SK-N-SH (cell line): Measurements from ENCODE around the gene STX11. TPM values are rescaled to one million over a fixed set of nuclear protein-coding genes. Genes with fewer than 3 reads are reported as not detected.

Source experiments
- CTCF ChIA-PET: fragments of 300-600, 350-600 bp; formaldehyde crosslinking; extraction: SDS; loops from one replicate; lab custom pipeline; 2021; lab: Yijun Ruan, JAX
- POLR2A ChIA-PET: fragments of 350-600 bp; sonication (Branson Sonifier 250); formaldehyde crosslinking; extraction: SDS; loops from one replicate; lab custom pipeline; 2020; ENCODE audit warnings: antibody characterized with exemption, inconsistent platforms; lab: Yijun Ruan, JAX
- DNase-seq: peaks from one replicate; pipeline ENCODE4 v3.0.0; 2012
- H2AFZ ChIP-seq: fragments of 200-600 bp; sonication (generic); 2 replicates; pipeline ENCODE4 v1.8.1; 2016; ENCODE audit warnings: antibody characterized with exemption, mild to moderate bottlenecking, low read depth
- H3F3A ChIP-seq: fragments of 200-600 bp; sonication (generic); replicated peaks from 2 replicates; pipeline ENCODE3; 2016; ENCODE audit warnings: antibody characterized with exemption, mild to moderate bottlenecking; ENCODE audit not compliant: insufficient read depth
- H3K27ac ChIP-seq, 2 experiments: fragments of 200-500 bp in 1 of 2; fragments of 200-600 bp in 1 of 2; sonication (Bioruptor generic) in 1 of 2; sonication (generic), shearing (Covaris generic) in 1 of 2; 2 replicates each; pipeline versions ENCODE4 v1.5.1 to v1.6.1; 2014 to 2016; ENCODE audit warnings: low read depth in 2 of 2, inconsistent platforms in 1 of 2, low read length in 1 of 2, mild to moderate bottlenecking in 1 of 2, mixed read lengths in 1 of 2
- H3K27me3 ChIP-seq: fragments of 200-600 bp; sonication (generic), shearing (Covaris generic); 2 replicates; pipeline ENCODE4 v1.6.1; 2016; ENCODE audit warnings: mixed run types; ENCODE audit not compliant: insufficient read depth
- H3K36me3 ChIP-seq, 2 experiments: fragments of 200-500 bp in 1 of 2; fragments of 200-600 bp in 1 of 2; sonication (Bioruptor generic) in 1 of 2; sonication (generic) in 1 of 2; replicated peaks in 1 of 2; 2 replicates each; pipeline versions ENCODE3 to v1.5.1; 2014 to 2016; ENCODE audit warnings: low read length in 1 of 2, mild to moderate bottlenecking in 1 of 2; ENCODE audit not compliant: insufficient read depth in 2 of 2, control insufficient read depth in 1 of 2
- H3K4me1 ChIP-seq, 2 experiments: fragments of 200-500 bp in 1 of 2; fragments of 200-600 bp in 1 of 2; sonication (Bioruptor generic) in 1 of 2; sonication (generic), shearing (Covaris generic) in 1 of 2; 2 replicates each; pipeline versions ENCODE4 v1.5.1 to v1.6.1; 2014 to 2016; ENCODE audit warnings: low read depth in 1 of 2, low read length in 1 of 2, mixed run types in 1 of 2; ENCODE audit not compliant: insufficient read depth in 2 of 2, control insufficient read depth in 1 of 2
- H3K4me2 ChIP-seq: fragments of 200-600 bp; sonication (generic), shearing (Covaris generic); 2 replicates; pipeline ENCODE4 v1.6.1; 2017; ENCODE audit warnings: mixed run types
- H3K4me3 ChIP-seq, 2 experiments: fragments of 200-500 bp in 1 of 2; fragments of 200-600 bp in 1 of 2; sonication (Bioruptor generic) in 1 of 2; sonication (generic), shearing (Covaris generic) in 1 of 2; 2 replicates each; pipeline versions ENCODE4 v1.5.1 to v1.8.1; 2014 to 2016; ENCODE audit warnings: low read depth in 2 of 2, inconsistent platforms in 1 of 2, low read length in 1 of 2, mild to moderate bottlenecking in 1 of 2, mixed read lengths in 1 of 2, moderate library complexity in 1 of 2
- H3K79me2 ChIP-seq: fragments of 200-600 bp; sonication (generic); 2 replicates; pipeline ENCODE4 v1.8.1; 2017; ENCODE audit warnings: mild to moderate bottlenecking; ENCODE audit not compliant: insufficient read depth
- H3K9ac ChIP-seq: fragments of 200-600 bp; sonication (generic); 2 replicates; pipeline ENCODE4 v1.6.1; 2017; ENCODE audit warnings: mixed run types
- H3K9me2 ChIP-seq: fragments of 200-600 bp; sonication (generic); 2 replicates; pipeline ENCODE4 v1.6.1; 2017; ENCODE audit warnings: mixed run types
- H3K9me3 ChIP-seq: fragments of 200-600 bp; sonication (generic); 2 replicates; pipeline ENCODE4 v1.6.1; 2017; ENCODE audit warnings: mixed run types, mild to moderate bottlenecking, moderate library complexity
- H4K20me1 ChIP-seq: fragments of 200-600 bp; sonication (generic); 2 replicates; pipeline ENCODE4 v1.6.1; 2017; ENCODE audit warnings: mild to moderate bottlenecking, mixed run types; ENCODE audit not compliant: insufficient read depth
- CHD2 ChIP-seq: fragments of 150-350 bp; IDR thresholded peaks from 2 replicates; pipeline ENCODE4 v1.6.1; 2018; ENCODE audit warnings: low read length; ENCODE audit not compliant: partially characterized antibody
- ELF1 ChIP-seq: IDR thresholded peaks from 2 replicates; pipeline ENCODE4 v1.4.0; 2012
- FOSL2 ChIP-seq: IDR thresholded peaks from 2 replicates; pipeline ENCODE4 v1.4.0; 2012; ENCODE audit warnings: low read depth, mild to moderate bottlenecking, moderate library complexity, borderline replicate concordance
- FOXM1 ChIP-seq: IDR thresholded peaks from 2 replicates; pipeline ENCODE4 v1.4.0; 2012; ENCODE audit warnings: low read depth, mild to moderate bottlenecking
- GABPA ChIP-seq: IDR thresholded peaks from 2 replicates; pipeline ENCODE4 v1.4.0; 2012; ENCODE audit warnings: low read depth, mild to moderate bottlenecking
- GATA2 ChIP-seq: sonication (generic); formaldehyde crosslinking; IDR thresholded peaks from 2 replicates; pipeline ENCODE4 v1.5.0; 2020; ENCODE audit warnings: mild to moderate bottlenecking, missing genetic modification reagents
- JUND ChIP-seq: IDR thresholded peaks from 2 replicates; pipeline ENCODE4 v1.4.0; 2012
- NFIC ChIP-seq: IDR thresholded peaks from 2 replicates; pipeline ENCODE4 v1.4.0; 2012; ENCODE audit warnings: borderline replicate concordance
- NRF1 ChIP-seq: IDR thresholded peaks from 2 replicates; pipeline ENCODE4 v1.6.1; 2012; ENCODE audit warnings: low read depth, mild to moderate bottlenecking, low read length
- POLR2AphosphoS5 ChIP-seq: IDR thresholded peaks from 2 replicates; pipeline ENCODE4 v1.6.1; 2012; ENCODE audit warnings: low read depth, low read length
- REST ChIP-seq: IDR thresholded peaks from 2 replicates; pipeline ENCODE4 v1.6.1; 2012; ENCODE audit warnings: mild to moderate bottlenecking, low read depth, low read length, moderate library complexity
- RFX5 ChIP-seq: IDR thresholded peaks from 2 replicates; pipeline ENCODE4 v1.6.1; 2012; ENCODE audit warnings: mild to moderate bottlenecking, improper control_type of control experiment, low read length
- RXRA ChIP-seq: IDR thresholded peaks from 2 replicates; pipeline ENCODE4 v1.4.0; 2012; ENCODE audit warnings: low read depth, mild to moderate bottlenecking, borderline replicate concordance
- SIN3A ChIP-seq: IDR thresholded peaks from 2 replicates; pipeline ENCODE4 v1.6.1; 2012; ENCODE audit warnings: low read depth, mild to moderate bottlenecking, low read length, moderate library complexity, borderline replicate concordance
- SMC3 ChIP-seq: IDR thresholded peaks from 2 replicates; pipeline ENCODE4 v1.6.1; 2012; ENCODE audit warnings: low read depth, low read length, improper control_type of control experiment
- TAF1 ChIP-seq: IDR thresholded peaks from 2 replicates; pipeline ENCODE4 v1.6.1; 2012; ENCODE audit warnings: low read depth, mild to moderate bottlenecking, low read length, moderate library complexity, borderline replicate concordance
- TEAD4 ChIP-seq: IDR thresholded peaks from 2 replicates; pipeline ENCODE4 v1.4.0; 2012; ENCODE audit warnings: mild to moderate bottlenecking, borderline replicate concordance; ENCODE audit not compliant: insufficient read depth
- YY1 ChIP-seq: IDR thresholded peaks from 2 replicates; pipeline ENCODE4 v1.4.0; 2012; ENCODE audit warnings: low read depth, mild to moderate bottlenecking
- WGBS: methylation state at CpG from one replicate; pipeline ENCODE4 v1.1.6; 2017; ENCODE audit warnings: low lambda C conversion rate; 5-methylcytosine and 5-hydroxymethylcytosine counted together
- polyA plus RNA-seq, 3 experiments: library from polyadenylated mRNA; depleted of rRNA; stranded (reverse); fragments of >200 nt; gene quantifications; 2 replicates each; pipeline ENCODE4 v1.2.3, GENCODE V29; 2012
- TF ChIP-seq, protein P1 (sequence below): fragments of 150-350 bp; IDR thresholded peaks from 2 replicates; pipeline ENCODE4 v1.6.1; 2016; ENCODE audit warnings: mild to moderate bottlenecking, low read depth, low read length
- TF ChIP-seq, protein P2 (sequence below): fragments of 150-350 bp; IDR thresholded peaks from 2 replicates; pipeline ENCODE4 v1.6.1; 2017; ENCODE audit warnings: antibody characterized with exemption, low read length, low read depth, borderline replicate concordance
- TF ChIP-seq, protein P3 (sequence below): fragments of 200-600 bp; sonication (generic); IDR thresholded peaks from 2 replicates; pipeline ENCODE4 v1.6.1; 2017; ENCODE audit warnings: antibody characterized with exemption, mild to moderate bottlenecking, moderate library complexity

STX11 gene
- polyA plus RNA-seq, 1 of the 3 experiments (the other 2 are of a cell fraction), result 0.15 TPM

DNA sequence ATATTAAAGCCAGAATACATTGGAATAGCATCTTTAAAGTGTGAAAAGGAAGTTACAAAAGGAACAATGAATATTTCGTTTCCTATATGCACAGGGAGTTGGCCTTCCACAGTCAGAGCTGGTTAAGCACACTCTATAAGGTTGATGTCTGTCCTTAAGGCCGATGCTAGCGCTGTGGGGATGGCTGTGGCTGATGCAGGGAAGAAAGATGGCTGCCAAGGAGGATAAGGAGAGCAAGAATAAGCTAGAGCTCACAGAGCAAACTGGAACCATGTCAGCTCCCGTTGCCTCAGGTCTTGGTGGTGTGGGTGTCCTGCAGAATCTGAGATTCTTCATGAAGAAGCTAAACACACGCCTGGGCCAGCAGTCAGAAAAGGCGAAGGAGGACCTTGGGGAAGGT lies 20.8 kb upstream of the STX11 start:
- POLR2A ChIA-PET, result no interaction called here

DNA sequence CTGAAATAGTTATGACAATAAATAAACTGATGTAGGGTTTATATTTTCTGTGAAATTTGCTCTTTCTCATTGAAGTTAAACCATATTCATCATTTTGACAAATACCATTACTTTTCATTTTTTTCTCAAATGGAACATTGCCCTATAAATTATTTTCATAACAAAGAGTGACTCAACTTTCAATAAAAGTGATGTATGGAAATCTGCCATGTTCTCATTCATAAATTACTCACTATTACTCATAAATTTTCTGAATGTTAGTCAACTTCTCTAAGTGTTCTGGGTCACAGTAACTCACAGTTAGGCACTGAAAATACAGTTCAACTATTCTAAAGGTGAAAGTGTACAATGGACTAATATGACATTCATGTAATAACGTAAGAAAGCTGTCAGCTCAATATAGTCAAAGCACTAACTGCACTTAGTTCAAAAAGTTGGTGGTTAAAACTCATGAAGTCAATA lies 19.0 kb upstream of the STX11 start:
- H4K20me1 ChIP-seq, result no peaks in the 10 kb centered on the region
- peak overlapping the region in 1 of 2 experiments; percentile 57; a peak in 2 of 4 replicates for H3K4me3 ChIP-seq
- no peaks in the 10 kb centered on the region; the same call in 1 of the 2 replicates for H3K27me3 ChIP-seq
- peak overlapping the region; percentile 29; the same call in 1 of the 2 replicates for H3K9ac ChIP-seq
- H3K79me2 ChIP-seq, result no peaks in the 10 kb centered on the region
- peaks cover 0 to 5% of the 10 kb centered on the region in 2 experiments; a peak in 1 of 4 replicates for H3K4me1 ChIP-seq
- peak overlapping the region; percentile 84 for H3K4me2 ChIP-seq
- H3F3A ChIP-seq, result peaks cover 12% of the 10 kb centered on the region
- no peaks in the 10 kb centered on the region for H3K9me3 ChIP-seq
- POLR2A ChIA-PET, result no interaction called here
- H2AFZ ChIP-seq, result peak overlapping the region; percentile 75
- WGBS, result 12% methylated on average over 1 of the region's 1 CpG
- CTCF ChIA-PET, result no interaction called here
- peak overlapping the region in 1 of 2 experiments; percentile 79; a peak in 2 of 4 replicates for H3K27ac ChIP-seq
- no peaks in the 10 kb centered on the region for H3K9me2 ChIP-seq
- DNase-seq, result no peak
- no peaks in the 10 kb centered on the region for H3K36me3 ChIP-seq
- TF ChIP-seq NRF1 (no peak), GATA2 (CRISPR knock-in tag) (no peak), SMC3 (no peak), SIN3A (no peak), YY1 (peak; percentile 53; the same call in 1 of the 2 replicates), RFX5 (no peak), REST (no peak), POLR2AphosphoS5 (peak; percentile 31; the same call in 1 of the 2 replicates), GABPA (no peak), TAF1 (no peak), JUND (peak; percentile 88), ELF1 (no peak), FOXM1 (no peak), FOSL2 (peak; percentile 90), RXRA (no peak), CHD2 (no peak), TEAD4 (peak; percentile 54; the same call in 1 of the 2 replicates)
- TF ChIP-seq, protein P1, sequence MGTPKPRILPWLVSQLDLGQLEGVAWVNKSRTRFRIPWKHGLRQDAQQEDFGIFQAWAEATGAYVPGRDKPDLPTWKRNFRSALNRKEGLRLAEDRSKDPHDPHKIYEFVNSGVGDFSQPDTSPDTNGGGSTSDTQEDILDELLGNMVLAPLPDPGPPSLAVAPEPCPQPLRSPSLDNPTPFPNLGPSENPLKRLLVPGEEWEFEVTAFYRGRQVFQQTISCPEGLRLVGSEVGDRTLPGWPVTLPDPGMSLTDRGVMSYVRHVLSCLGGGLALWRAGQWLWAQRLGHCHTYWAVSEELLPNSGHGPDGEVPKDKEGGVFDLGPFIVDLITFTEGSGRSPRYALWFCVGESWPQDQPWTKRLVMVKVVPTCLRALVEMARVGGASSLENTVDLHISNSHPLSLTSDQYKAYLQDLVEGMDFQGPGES, result no peak
- TF ChIP-seq, protein P2, sequence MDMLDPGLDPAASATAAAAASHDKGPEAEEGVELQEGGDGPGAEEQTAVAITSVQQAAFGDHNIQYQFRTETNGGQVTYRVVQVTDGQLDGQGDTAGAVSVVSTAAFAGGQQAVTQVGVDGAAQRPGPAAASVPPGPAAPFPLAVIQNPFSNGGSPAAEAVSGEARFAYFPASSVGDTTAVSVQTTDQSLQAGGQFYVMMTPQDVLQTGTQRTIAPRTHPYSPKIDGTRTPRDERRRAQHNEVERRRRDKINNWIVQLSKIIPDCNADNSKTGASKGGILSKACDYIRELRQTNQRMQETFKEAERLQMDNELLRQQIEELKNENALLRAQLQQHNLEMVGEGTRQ, result no peak
- TF ChIP-seq, protein P3, sequence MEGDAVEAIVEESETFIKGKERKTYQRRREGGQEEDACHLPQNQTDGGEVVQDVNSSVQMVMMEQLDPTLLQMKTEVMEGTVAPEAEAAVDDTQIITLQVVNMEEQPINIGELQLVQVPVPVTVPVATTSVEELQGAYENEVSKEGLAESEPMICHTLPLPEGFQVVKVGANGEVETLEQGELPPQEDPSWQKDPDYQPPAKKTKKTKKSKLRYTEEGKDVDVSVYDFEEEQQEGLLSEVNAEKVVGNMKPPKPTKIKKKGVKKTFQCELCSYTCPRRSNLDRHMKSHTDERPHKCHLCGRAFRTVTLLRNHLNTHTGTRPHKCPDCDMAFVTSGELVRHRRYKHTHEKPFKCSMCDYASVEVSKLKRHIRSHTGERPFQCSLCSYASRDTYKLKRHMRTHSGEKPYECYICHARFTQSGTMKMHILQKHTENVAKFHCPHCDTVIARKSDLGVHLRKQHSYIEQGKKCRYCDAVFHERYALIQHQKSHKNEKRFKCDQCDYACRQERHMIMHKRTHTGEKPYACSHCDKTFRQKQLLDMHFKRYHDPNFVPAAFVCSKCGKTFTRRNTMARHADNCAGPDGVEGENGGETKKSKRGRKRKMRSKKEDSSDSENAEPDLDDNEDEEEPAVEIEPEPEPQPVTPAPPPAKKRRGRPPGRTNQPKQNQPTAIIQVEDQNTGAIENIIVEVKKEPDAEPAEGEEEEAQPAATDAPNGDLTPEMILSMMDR, result no peak

More for the DNA sequence above, 20.8 kb upstream of the STX11 start:
- Histone ChIP-seq H3K4me2 (no peak overlapping the region), H3K27ac (no peak overlapping the region), H3K9ac (no peak overlapping the region), H3K4me3 (no peak overlapping the region), H4K20me1 (no peaks in the 10 kb centered on the region), H3K36me3 (no peaks in the 10 kb centered on the region), H2AFZ (no peak overlapping the region), H3K27me3 (no peaks in the 10 kb centered on the region; the same call in 1 of the 2 replicates)
- WGBS, result 54% methylated on average over 6 of the region's 6 CpGs
- no peak for DNase-seq
- no peak for TF ChIP-seq NFIC
- no peak for TF ChIP-seq YY1
- TF ChIP-seq, all 33 proteins: peak for 0
- Histone ChIP-seq H3K9me2 (no peaks in the 10 kb centered on the region), H3K79me2 (no peaks in the 10 kb centered on the region), H3K4me1 (peaks cover 0 to 5% of the 10 kb centered on the region in 2 experiments; a peak in 1 of 4 replicates), H3K9me3 (no peaks in the 10 kb centered on the region), H3F3A (peaks cover 12% of the 10 kb centered on the region)
- CTCF ChIA-PET, result interaction anchor here (1.2 kb wide), 1 partner anchor 13 kb away, joined by 3 read pairs; no protein-coding TSS in a partner anchor
